ENCODE results near the gene FLOT2.

DNA sequence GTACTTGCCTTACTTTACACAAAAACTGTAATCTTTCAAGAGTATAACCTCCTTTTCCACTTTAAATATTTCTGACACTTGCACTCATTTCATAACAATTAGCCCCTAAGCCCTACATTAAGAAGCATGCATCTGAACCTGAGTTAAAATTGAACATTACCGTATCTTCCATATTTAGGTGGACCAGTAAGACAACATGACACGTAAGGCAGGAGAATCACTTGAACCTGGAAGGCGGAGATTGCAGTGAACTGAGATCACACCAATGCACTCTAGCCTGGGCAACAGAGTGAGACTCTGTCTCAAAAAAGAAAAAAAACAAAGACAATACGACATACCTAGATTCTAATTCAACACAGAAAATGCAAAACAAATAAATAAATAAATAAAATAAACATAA, 46.8 kb upstream of the FLOT2 start:
- no peak for TF ChIP-seq POLR2A (IDR thresholded peaks at IDR 0.05)
- TF ChIP-seq, protein P1, sequence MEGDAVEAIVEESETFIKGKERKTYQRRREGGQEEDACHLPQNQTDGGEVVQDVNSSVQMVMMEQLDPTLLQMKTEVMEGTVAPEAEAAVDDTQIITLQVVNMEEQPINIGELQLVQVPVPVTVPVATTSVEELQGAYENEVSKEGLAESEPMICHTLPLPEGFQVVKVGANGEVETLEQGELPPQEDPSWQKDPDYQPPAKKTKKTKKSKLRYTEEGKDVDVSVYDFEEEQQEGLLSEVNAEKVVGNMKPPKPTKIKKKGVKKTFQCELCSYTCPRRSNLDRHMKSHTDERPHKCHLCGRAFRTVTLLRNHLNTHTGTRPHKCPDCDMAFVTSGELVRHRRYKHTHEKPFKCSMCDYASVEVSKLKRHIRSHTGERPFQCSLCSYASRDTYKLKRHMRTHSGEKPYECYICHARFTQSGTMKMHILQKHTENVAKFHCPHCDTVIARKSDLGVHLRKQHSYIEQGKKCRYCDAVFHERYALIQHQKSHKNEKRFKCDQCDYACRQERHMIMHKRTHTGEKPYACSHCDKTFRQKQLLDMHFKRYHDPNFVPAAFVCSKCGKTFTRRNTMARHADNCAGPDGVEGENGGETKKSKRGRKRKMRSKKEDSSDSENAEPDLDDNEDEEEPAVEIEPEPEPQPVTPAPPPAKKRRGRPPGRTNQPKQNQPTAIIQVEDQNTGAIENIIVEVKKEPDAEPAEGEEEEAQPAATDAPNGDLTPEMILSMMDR (IDR thresholded peaks at IDR 0.05): no peak

All from esophagus squamous epithelium (tissue), 4 donors.